OCI-LY1 (cell line): ENCODE results near the gene GTPBP1.

Experiments
- CTCF ChIP-seq: fragments of 200-600 bp; sonication (generic), shearing (Covaris generic); IDR thresholded peaks from 2 replicates; pipeline ENCODE4 v1.5.1; 2017; ENCODE audit warnings: mild to moderate bottlenecking, antibody characterized with exemption, low read length, moderate library complexity, mixed read lengths
- EZH2 ChIP-seq: fragments of 200-600 bp; sonication (generic), shearing (Covaris generic); IDR thresholded peaks from 2 replicates; pipeline ENCODE4 v1.8.0; 2017; ENCODE audit warnings: borderline replicate concordance, mixed run types, mild to moderate bottlenecking, antibody characterized with exemption, low read length, moderate library complexity, mixed read lengths

DNA sequence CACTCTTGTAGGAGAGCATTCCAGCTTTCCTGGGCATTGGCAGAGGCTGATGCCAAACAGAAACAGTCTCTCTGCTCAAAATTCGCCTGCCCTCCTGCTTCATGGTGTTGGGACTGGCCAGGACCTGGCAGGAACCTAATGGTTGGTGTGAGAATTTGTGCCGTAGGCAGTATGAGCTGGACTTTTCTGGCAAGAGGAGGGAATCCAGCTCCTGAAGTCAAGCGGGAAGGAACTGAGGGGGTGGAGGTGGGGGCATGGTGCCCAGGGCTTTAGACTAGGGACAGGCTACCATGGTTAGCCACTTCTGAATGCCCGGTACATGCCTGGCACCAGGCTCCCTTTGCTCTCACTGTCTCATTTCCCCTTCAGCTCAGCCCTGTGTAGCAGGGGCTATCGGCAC is 30.9 kb upstream of the GTPBP1 start:
- TF ChIP-seq CTCF (no peak), EZH2 (no peak)
